HG03565 (cell line): ENCODE measurements around the gene C2orf92.

ENCODE experiments used
- ATAC-seq: cut with Tn5 transposase; IDR thresholded peaks from one replicate; pipeline ENCODE4 v1.9.1; 2021; ENCODE audit warnings: mild to moderate bottlenecking, moderate library complexity; ENCODE audit not compliant: unreplicated experiment

Gene C2orf92

DNA sequence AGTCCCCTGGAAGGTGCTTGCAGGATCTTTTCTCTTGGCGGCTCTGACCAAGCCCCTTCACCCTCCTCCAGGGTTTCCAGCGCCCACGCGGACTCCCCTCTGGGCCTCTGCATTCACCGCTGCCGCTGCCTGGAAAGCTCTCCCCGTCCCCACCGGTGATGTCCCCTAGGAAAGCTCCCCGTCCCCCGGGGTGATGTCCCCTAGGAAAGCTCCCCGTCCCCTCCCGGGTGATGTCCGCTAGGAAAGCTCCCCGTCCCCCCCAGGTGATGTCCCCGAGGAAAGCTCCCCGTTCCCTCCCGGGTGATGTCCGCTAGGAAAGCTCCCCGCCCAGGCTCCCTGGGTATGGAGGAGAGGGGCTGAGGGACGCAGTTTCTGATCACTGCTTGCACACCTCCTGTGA lies 71.7 kb downstream of the C2orf92 start:
- ATAC-seq: no peak

DNA sequence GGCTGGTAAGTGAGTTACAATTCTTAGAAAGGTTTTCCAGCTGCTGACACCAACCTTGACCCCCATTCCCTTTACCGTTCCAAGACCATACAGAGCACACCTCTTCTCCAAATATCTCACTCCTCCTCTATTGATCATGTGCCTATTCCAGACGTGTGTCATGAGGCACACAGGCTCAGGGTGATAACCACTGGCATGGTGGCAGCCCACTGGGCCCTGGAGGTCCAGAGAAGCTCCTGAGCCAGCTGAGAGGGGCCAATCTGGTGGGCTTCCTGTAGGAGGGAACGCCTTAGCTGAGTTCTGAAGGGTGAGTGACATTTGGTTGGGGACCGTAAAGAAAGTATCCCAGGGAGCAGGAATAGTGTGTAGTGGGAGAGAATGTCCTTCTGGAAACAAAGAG lies 72.2 kb downstream of the C2orf92 start:
- no peak for ATAC-seq

DNA sequence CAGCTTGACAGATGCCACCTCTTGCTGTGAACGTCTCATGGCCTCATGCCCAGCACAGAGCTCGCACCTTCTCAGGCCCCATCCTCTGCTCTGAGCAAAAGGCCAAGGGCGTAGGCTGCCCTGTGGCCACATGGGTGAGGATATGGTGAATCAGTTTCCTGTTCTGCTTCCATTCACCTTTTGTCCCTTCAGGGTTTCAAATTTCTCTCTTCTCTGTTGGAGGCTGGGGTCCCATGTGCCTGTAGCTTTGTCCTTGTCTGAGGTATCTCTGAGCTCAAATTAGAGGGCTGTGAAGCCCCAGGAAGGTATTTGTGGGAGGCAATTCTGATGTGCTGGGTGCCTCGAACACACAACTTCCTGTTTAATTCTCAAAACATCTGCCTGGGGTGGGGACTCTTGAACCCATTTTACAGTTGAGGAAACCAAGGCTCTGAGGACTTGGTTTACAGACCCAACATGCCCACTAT lies 72.9 kb downstream of the C2orf92 start:
- no peak for ATAC-seq

DNA sequence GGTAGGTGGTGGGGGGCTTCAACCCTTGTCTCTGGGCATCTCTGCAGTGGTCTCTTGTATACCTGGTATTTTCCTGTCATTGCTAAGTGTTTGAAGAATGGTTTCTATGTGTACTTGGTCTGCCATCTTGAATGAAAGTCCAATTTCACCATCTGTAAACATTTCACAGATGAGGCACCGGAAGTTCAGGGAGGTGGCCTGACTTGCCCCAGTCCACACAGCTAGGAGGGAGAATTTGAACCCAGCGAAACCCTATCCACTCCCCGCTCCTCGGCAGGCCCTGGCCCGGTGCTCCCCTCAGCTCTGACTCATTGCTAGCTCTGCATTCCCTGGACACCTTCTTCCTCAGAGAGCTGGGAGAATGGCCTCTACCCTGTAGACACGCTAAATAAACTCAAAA lies 74.4 kb downstream of the C2orf92 start:
- ATAC-seq: no peak

DNA sequence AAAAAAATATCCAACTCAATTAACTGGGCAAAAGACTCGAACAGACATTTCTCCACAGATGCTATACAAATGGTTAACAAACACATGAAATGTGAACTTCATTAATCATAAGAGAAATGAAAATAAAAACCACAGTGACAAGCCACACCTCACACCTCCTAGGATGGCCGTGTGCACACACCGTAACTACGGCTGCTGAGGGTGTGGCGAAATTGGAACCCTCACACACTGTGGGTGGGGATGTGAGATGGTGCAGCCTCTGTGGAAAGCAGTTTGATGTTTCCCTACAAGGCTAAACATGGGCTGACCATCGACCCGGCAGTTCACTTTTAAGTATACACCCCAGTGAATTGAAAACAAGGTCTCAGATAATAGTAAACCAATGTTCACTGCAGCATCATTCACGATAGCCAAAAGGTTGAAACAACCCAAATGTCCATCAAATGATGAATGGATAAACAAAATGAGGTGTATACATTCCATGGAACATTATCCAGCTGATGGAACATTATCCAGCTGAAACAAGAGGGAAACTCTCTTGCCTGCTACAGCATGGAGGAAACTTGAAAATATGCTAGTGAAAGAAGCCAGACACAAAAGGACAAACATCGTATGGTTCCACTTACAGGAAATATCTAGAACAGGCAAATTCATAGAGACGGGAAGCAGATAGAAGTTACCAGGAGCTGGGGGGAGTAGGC lies 76.1 kb downstream of the C2orf92 start:
- ATAC-seq: peak; percentile 46

DNA sequence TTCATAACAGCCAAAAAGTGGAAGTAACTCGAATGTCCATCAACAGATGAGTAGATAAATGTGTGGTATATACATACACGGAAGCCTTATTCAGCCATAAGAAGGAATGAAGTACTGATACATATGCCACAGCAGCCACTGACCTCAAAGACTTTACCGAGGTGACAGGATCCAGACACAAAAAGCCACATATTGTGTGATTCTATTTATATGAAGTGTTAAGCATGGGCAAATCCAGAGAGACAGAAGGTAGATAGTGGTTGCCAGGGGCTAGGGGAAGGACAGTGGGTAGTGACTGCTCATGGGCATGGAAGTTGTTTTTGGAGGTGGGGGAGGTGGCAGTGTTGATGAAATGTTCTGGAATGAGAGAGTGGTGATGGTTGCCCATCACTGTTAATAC lies 77.8 kb downstream of the C2orf92 start:
- ATAC-seq: no peak

DNA sequence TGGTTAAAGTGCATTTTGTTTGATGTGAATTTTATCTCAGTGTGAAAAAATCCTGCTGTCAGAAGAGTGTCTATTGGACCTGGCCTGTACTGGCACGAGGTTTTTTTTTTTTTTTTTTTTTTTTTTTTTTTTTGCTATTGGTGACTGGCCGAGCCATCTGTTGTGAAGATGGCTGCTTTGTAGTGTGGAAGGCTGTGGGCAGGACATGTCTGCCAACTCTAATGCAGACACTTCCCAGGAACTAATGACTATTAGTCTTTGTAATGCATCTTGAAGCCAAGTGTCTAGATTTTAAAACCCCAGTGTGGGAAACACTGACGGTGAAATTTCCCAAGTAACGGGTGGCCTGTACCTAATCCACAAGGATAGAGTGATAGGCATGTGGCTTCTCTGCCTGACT lies 78.2 kb downstream of the C2orf92 start:
- ATAC-seq: no peak

DNA sequence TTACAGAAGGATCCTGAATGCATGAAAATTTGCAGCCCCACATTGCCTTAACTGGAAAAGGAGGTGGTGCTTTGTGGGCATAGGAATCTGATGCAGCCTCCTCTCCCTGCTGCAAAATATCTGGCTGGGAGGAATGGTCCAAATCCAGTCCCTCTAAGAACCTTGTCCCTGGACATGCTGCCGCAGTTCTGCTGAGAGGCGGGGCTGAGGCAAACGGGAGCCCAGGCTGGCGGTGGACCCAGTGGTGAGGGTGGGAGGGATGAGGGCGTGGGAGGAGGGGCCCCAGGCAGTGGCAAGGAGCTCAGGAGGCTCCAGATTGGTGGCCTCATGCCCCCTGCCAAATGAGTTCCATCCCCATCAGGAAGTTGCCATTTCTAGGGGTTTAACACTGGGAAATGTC lies 80.1 kb downstream of the C2orf92 start:
- no peak for ATAC-seq

DNA sequence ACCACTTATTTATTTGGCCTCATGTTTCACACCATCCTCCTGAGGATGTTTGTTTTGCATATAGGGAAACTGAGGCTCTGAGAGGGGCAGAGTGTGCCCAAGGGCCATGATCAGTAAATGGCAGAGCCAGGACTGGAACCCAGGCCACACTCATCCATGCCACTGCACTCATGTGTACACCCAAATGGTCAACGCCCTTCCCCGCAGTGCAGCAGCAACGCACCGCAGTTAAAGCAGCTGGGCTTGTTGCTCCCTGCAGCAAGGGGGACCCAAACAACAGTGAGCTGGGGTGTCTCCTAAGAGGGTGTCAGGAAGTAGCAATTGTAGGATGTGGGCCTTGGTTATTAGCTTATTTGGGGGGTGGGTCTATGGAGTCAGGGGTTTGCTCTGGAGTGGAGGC lies 80.5 kb downstream of the C2orf92 start:
- no peak for ATAC-seq

DNA sequence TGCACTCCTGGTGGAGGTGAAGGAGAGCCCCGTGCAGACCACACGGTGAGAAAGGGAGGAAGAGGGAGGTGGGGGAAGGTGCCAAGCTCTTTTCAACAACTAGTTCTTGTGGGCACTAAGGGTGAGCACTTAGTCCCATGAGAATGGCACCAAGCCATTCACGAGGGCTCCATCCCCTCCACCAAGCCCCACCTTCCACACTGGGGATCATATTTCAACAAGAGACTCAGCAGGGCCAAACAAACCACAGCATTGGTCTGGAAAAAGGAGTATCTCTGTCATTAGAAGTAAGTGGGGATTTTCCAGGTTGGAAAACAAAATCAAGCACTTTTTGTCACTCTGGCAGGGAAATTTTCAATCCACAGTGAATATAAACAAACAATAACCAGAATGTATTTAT lies 82.2 kb downstream of the C2orf92 start:
- no peak for ATAC-seq
